NCI-H2196 (cell line): Measurements from ENCODE around the gene CDK10.

Experiments
- DNase-seq: peaks from one replicate; lab custom pipeline; 2025; ENCODE audit not compliant: unreplicated experiment; lab: John Stamatoyannopoulos, UW

The CDK10 gene

DNA sequence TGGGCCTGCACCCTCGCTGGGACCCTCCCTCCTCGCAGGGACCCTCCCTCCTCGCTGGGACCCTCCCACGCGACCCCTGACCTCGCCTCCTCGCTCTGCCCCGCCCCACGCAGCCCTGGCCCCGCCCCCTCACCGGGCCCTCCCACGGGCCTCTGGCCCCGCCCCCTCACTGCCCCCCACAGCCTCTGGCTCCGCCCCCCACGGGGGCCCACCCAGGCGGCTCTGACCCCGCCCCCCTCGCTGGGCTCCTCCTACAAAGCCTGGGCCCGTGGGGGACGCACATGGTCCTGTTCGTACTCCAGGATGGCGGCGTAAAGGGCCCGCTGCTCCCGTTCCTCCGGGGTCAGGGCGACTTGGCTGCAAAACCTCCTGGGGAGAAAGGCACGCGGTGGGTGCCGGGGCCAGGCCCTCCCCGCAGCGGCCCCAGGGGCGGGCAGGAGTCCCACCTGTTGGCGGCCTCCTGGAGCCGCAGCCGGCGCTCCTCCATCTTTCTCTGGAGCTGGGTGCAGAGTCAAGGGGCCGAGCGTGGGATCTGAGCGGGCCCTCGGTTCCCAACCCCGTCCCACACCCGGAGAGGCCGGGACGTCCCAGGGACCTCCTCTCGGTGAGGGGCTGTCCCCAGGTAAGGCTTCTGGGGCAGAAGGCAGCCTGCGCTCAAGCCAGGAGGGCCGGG is 25.2 kb downstream of the CDK10 start:
- DNase-seq, result no peak

DNA sequence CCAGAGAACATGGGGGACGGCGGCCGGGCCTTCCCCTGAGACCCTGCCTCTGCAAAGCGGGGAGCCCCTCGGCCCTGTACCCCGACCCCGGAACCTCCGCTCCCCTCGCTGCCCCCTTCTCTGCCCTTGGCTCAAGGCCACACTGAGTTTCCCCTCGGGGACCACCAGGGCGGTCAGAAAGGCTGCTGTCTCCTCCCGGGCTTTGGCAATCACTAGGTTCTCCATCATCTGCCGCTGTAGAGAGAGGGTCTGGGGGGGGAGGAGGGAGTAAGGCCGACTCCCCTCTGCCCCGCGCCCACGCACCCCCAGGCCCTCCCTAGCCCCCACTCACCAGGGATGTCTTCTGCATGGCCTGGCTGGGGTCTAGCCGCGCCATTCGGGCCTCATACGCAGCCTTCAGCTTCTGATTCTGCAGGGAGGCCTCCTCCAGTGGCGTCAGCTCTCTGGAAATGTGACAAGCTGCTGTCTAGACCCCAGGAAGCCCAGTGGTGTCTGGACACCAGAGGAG is 25.8 kb downstream of the CDK10 start:
- DNase-seq, result no peak

DNA sequence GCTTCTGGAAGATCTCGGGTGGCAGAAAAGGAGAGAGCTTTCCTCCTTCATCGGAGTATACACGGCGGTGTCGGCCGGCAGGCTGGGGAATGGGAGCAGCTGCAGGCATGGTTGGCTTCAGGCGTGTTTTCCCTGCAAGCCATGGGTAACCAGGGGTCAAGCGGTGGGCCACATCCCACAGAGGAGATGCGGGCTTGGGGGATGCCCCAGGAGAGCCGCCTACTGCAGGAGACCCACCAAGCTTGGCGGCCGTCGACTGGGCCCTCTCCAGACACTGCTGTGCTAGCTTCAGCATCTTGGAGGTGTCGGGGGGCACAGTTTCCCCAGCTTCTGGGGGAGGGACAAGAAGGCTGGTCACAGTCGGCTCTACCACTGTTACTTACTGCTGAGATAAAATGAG is 30.0 kb downstream of the CDK10 start:
- no peak for DNase-seq

DNA sequence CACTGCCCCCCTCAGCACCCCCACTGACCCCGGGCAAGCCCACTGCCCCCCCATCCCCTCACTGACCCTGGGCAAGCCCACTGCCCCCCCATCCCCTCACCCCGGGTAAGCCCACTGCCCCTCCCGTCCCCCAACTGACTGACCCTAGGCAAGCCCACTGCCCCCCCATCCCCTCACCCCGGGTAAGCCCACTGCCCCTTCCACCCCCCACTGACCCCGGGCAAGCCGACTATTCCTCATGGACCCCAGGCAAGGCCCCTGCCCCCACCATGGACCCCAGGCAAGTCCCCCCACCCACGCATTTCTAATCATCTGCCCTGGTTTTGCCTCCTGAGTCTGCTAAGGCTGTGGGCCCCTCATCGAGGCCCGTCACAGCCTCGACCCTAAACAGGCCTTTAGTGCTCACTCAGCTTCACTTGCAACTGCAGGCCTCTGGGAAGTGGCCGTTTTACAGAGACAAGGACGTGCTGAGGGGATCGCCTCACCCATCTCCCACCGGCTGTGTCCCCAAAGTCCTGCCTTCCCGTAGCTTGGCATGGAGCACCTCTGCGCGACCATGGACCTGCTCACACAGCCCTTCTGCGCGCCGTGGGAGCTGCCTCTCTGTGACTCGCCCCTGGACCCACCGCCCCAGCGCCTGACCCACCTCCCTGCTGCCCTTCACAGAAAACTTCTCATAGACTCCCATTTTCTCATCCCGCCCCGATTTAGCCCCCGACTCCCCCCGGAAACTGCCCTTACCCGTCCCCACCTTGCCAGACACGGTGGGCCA is 30.6 kb downstream of the CDK10 start:
- no peak for DNase-seq

DNA sequence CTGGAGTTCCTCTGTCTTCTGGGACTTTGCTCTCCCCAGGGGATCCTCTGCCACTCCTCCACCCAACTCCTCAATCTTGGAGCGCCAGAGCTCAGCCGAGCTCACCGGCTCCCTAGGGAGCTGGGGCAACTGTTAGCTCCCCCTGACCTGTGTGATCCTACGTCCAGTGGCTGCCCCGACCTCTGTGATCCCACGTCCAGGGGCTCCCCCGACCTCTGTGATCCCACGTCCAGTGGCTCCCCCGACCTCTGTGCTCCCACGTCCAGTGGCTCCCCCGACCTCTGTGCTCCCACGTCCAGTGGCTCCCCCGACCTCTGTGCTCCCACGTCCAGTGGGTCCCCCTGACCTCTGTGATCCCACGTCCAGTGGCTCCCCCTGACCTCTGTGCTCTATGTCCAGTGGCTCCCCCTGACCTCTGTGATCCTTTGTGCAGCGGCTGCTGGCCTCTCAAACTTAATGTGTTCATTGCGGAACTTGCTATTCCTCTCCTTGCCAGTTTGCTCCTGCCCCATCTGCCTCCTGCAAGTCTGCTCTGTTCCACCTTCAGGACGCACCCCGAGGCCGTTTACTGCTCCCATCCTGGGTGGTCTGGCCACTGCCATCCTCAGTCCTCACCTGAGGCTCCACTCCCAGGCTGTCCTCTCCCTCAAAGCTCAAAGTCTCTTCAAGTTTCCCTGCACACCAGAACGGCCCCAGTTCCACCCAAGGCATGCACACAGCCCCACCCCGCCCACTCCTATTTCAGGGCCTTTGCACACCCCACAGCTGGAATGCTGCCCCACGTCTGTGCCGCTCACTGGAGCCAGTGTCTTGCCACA is 31.4 kb downstream of the CDK10 start:
- DNase-seq, result no peak

DNA sequence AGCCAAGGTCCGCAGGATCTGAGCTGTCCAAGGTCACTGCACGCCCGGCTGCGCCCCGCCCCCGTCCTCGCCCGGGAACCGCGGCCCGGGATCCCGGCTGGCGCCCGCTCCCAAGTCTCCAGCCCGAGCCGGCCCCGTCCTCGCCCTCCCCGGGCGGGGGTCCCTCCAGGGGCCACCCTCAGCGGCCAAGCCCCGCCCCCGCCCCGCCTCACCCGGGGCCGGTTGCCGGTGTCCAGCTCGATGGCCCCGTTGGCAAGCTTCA is 34.0 kb downstream of the CDK10 start:
- no peak for DNase-seq

DNA sequence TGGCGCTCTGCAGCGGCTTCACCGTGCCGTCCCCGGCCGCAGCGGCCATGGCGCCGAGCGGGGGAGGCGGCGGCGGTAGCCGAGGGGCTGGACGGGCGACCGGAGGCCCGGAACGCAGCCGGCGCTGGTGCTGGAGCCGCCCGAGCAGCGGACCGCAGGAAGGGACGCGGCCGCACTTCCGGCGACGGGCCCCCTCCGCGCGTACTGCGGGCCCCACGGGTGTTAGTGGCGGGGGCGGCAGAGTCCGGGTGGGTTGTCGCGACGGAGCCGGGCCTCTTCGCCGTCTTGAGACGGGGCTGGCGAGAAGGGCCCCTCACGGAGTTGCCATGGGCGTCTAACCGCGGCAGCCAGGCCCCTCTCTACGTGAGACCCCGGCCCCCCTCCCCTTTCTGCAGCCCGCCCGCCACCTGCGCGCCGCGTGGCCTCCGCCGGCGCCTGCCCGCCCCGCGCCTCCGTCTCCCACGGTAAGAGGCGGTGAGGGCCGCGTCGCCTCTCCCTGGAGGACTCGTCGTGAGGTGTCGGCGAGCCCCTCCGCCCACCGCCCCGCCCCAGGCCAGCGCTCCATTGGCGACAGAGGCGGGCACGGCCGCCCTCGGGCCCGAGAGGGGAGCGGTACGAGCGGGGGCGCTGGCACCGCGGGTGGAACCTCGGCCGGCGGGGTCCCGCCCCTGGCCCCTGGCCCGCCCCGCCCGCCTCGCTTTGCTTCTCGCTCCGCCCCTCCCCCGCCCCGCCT is 34.5 kb downstream of the CDK10 start, which contains the start of the genes VPS9D1 and ZNF276:
Gene VPS9D1, minus strand, starts transcription at position 86 of the 733 bp plus-strand sequence. Its CDS starts 37 bp downstream, at position 49.
Gene ZNF276, plus strand, starts transcription at position 725 of the 733 bp plus-strand sequence. CDS start 104 bp downstream, outside the sequence.
- DNase-seq, result peak; percentile 67

DNA sequence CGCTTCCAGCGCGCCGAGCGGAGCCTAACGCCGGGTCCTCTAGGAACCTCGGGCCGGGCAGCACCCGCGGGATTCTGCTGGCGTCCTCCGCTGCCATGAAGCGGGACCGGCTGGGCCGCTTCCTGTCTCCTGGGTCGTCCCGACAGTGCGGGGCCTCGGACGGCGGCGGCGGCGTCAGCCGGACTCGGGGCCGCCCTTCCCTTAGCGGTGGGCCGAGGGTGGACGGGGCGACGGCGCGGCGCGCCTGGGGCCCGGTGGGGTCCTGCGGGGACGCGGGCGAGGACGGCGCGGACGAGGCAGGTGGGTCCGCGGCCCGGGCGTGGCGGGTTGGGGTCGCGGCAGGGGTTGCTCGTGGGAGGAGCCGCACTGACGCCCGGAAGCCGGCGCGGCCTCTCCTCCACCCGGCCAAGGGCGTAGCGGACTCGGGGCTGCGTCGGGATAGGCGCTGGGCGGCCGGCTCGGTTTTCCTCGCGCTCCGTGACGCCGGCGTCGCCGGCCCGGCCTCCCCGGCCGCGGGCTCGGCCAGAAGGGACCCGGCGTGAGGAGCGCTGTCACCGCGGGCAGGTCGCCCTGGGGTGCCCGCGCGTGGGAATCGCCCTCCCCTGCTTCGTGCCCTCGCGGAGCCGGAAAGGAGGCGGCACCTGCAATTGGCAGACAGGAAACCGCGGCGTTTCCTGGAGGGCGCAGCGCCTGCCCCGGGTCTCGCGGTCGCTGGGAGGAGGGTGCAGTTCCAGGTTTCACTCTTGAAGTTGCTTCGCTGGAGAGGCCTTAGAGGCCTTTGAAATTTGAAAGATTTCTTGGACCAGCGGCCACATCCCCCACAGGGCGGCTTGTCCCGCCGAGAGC is 35.3 kb downstream of the CDK10 start:
- DNase-seq, result no peak

DNA sequence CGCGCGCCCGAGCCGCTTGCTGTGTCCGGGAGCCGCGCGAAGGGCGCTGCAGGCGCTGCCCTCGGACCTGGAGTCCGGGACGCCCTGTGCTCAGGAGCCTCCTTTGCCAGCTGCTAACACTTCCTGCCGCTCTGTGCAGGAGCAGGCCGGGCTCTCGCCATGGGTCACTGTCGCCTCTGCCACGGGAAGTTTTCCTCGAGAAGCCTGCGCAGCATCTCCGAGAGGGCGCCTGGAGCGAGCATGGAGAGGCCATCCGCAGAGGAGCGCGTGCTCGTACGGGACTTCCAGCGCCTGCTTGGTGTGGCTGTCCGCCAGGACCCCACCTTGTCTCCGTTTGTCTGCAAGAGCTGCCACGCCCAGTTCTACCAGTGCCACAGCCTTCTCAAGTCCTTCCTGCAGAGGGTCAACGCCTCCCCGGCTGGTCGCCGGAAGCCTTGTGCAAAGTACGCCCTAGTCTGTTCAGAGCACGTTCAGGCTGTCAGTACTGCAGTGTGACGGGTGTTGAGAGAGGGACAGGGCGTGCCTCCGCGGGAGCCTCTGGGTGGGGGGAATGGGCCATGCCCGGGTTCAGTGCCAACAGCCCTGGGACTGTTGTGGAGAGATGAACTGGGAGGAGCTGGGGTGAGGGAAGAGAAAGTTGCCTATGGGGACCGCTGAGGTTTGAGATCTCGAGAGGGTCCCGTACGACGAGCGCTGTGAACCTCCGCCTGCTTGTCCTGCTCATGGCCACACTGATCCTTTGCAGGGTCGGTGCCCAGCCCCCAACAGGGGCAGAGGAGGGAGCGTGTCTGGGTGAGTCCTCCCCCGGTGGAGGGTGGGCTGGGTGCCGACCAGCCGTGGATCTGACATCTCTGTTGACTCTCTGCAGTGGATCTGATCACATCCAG is 36.1 kb downstream of the CDK10 start:
- DNase-seq, result no peak

DNA sequence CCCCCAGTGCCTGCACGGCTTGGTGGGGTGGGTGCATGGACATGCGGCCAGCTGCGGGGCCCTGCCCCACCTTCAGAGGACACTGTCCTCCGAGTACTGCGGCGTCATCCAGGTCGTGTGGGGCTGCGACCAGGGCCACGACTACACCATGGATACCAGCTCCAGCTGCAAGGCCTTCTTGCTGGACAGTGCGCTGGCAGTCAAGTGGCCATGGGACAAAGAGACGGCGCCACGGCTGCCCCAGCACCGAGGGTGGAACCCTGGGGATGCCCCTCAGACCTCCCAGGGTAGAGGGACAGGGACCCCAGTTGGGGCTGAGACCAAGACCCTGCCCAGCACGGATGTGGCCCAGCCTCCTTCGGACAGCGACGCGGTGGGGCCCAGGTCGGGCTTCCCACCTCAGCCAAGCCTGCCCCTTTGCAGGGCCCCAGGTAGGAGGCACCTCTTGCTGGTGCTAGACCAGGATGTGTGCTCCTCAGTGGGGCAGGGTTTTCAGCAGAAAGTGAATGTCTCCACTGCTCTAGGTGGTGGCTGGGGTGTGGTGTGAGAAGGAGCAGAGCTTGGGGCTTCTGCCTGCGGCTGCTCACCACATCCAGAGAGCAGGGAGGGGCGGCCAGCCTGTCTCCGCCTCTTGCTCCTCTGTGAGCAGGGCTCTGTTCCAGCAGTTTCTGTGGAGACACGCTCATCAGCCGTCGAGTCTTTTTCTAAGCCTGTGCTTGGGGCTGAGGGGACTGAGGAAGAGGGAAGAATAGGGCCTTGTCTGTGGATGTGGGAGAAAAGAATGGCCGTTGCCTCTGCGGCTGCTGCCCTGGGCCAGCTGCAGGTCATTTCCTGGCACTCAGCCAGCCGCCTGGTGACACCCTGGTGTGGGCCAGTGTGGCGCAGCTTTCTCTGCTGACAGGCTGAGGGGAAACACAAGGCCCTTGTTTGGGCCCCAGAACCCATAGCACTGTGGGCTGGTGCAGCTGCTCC is 37.1 kb downstream of the CDK10 start:
- no peak for DNase-seq

DNA sequence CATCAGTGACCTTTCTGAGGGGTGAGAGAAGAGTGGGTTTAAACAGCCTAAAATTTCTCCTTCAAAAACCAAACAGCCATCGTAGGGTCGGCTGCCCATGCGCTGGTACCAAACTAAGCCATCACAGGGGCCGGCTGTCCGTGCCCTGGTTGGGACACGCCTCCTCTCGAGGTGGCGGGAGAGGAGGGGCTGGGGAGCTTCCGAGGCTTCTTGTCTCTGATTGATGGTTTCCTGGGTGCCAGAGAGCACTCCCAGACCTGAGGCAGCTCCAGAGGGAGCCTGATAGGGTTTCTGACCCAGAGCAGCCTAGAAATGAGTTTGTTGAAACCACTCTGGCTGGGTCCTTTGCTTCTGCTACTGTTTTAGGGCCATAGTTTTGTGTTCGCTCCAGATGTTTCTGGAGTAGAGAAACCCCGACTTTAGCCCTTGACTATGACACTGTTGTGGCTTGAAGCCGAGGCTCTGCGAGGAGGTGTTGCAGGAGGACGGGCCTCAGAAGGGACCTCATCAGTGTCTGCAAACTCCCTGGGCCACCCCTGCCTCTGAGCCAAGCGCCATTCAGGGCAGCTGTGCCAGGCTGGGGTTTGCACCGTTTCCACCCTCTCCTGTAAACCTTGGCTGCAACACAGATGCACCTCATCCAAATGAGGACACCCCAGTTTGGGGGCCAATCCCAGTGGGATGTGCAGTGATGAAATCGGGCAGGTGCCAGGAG is 41.1 kb downstream of the CDK10 start:
- DNase-seq, result no peak

DNA sequence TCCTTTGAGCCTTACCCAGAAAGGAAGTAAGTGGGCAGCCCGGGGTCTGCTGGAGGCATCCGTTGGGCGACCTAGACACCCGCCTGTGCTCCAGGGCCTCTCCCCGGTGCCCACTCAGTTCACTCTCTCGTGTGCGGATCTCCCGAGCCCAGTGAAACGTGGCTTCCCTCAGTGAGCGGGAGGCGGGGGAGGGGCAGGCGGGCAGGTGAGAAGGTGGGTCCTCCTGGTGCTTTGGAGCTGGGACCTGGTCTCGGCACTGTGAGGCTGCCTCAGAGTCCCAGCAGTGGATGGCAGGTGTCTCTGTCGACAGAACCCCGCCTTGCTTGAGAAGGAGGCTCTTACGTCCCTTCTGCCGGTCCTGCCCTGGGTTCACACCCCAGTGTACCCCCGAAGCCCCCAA is 42.8 kb downstream of the CDK10 start:
- no peak for DNase-seq

DNA sequence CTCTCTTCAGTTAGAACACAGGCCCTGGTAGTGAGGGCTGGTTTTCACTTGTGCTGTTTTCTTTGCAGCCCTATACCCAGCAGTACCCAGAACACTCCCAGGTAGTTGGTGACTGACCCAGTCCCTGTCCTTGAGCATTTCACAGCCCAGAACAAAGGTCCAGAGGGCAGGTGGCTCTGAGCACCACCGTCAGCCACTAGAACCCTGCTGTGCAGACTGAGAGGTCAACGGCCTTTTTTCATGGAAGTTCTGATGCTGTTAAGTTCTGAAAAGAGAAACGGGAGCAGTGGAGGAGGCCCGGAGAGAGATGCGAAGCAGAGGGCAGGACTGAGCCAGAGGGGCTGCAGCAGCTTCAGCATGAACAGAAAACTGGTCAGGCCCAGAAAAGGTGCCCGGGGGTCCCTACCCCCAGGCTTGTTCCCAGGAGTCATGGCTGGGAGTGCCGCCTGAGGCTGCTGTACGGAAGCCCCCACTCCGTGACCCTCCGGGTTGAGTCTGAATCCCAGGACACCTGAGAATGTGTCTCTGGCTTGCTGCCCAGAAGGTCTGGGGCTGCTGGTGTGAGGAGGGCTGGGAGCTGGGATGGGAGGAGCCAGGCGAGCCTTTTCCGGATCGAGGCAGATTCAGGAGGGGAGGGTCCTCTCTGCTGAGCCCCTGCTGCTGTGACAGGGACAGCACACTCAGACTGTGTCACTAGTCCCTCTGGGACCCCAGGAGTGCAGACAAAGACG is 43.5 kb downstream of the CDK10 start:
- DNase-seq, result no peak

DNA sequence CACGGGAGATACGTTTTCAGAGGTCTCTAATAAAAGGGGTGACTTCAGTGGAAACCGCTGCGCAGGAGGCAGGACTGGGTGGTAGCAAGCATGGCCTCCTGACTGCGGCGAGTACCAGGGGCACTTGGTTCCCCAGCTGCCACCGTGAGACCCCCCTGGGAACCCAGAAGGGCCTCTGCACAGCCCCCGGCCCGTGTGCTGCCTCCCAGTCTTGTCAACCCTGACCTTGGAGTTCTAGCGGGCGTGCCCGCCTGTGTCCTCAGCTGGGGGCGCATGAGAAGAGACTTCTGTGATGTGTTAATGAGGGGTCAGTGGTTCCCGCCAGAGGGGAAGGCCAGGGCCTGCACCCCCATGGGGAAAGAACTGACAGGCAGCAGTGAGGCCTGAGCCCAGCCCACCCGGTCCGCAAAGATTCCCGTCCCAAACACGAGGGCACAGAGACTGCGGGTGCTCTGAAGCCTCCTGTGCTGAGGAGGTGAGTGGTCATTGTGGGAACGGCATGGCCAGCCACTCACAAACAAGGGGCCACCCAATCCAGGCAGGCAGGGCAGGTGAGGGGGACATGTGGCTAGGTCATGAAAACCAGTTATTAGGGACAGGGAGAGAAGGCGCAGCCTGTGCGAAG is 44.2 kb downstream of the CDK10 start:
- DNase-seq, result no peak

DNA sequence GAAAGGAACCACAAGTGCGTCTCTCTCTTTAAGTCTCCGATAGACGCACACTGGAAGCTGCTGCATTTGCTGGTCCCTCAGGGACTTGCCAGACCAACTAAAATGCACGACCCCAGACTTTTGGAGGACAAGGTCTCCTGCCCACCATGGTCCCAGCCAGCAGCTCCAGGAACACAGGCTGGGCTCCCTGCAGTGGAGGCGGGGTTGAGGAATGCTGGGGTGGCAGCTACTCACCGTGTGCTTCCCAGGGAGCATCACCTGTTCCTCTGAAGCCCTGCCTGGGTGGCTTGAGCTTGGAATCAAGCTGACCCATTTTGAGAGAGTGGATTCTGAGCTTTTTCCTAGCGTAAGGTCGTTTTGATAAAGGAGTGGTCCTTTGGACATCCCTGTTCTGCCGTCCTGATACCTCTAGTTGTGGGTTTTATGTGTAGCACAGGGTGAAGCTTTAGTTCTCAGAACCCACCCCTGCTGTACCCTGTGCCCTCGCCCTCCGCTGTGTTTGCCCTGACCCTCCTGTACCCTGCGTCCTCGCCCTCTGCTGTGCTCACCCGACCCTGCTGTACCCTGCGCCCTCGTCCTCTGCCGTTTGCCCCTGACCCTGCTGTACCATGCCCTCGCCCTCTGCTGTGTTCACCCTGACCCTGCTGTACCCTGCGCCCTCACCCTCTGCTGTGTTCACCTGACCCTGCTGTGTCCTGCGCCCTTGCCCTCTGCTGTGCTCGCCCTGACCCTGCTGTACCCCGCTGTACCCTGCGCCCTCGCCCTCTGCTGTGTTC is 45.8 kb downstream of the CDK10 start:
- no peak for DNase-seq

DNA sequence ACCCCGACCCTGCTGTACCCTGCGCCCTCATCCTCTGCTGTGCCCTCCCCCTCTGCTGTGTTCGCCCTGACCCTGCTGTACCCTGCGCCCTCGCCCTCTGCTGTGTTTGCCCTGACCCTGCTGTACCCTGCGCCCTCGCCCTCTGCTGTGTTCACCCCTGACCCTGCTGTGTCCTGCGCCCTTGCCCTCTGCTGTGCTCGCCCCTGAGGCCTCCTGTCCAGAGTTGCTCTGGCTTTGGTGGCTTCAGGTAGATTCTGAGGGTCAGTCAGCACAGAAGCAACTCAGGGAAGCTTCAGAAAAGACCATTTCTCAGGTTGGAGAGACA is 46.4 kb downstream of the CDK10 start:
- DNase-seq, result no peak
